GM11168 (cell line): ENCODE results near the gene ENPP1.

ENCODE experiments used
- in situ Hi-C: fragments of 300-500 bp; cut with MboI; formaldehyde crosslinking; loops from one replicate; pipeline ENCODE4 v1.12.0; 2022; ENCODE audit warnings: low sequenced_read_pairs; ENCODE audit not compliant: unreplicated experiment

The ENPP1 gene

DNA sequence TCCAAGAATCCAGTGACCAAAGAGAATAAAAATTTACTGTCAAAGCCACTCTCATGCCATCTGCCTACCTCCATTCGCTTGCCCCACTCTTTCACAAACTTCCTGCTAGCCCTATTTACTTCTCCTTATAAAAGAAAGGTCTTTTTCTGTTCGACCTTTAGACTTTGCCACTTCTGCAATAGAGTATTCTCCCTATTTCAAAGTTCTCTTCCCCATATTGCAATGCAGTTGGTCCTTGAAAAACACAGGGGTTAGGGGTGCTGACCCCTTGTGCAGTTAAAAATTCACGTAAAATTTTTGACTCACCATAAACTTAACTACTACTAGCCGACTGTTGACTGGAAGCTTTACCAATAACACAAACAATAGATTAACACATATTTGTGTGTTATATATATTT, 128.3 kb downstream of the ENPP1 start:
- in situ Hi-C loops: no loop called here

DNA sequence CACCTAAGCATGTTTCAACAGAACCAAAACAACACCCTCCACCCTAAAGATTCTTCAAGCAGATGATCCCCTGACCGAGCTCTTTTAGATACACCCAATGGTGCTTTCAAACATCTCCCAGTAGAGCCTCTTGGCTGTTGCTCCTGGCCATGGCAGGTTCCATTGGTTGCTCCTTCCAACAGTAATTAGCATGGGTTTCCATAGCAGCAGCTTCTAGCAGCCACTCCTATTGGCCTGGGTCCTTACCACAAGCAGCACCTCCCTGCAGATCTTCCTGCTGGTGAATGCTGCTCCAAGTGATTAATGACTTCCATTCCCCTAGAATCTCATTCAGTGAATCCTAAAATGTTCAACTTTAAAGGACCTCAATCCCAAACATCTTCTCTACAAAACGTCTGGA, 129.4 kb downstream of the ENPP1 start:
- in situ Hi-C loops: no loop called here

DNA sequence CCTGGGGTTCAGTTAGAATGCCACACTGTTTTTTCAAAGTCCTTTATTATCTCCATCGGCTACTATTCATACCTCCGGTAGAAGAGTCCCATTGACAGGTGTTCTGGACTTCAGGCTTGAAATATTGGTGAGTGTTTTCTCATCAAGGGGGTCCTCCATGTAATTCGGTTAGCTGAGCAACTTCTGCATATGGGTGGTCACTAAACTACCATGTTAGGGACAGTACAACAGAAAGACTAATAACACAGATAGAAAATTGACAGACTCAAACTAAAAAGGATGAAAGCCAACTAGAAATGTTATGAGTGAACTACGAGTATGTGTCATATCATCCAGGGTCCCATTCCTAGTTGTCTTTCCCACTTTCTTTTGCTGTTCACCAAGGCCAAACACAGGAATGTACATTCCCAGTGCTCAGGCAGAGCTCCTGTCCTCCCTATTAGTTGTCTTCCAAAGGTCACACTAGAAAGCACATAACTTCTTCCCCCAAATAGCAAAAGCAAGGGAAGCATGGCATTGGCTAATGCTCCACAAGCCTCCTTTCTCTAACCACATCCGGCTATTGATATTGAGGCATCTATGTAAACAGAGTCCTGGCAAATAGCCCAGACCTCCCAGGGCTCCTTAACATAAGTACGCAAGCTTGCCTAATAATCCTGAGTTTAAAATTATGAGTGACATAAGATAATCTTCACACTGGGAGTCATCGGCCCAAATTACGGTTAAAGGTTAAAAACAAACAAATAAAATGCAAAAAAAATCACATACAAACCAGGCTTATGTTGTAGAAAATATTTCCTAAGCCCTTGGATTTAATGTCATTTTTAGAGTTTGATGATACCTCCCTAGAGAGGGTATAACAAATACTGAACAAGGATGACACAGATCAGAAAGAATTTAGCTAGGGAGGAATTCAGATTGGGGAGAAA, 130.1 kb downstream of the ENPP1 start:
- in situ Hi-C loops: no loop called here
